ENCODE data around the gene BZW2. TPM values are rescaled to one million over a fixed set of nuclear protein-coding genes. Genes with fewer than 3 reads are reported as not detected.
A peak's percentile ranks its signal among the peaks of the same experiment; 100 is the strongest.

The BZW2 gene
- total RNA-seq, 1 donor from 2014 or later = 28.0 TPM

DNA sequence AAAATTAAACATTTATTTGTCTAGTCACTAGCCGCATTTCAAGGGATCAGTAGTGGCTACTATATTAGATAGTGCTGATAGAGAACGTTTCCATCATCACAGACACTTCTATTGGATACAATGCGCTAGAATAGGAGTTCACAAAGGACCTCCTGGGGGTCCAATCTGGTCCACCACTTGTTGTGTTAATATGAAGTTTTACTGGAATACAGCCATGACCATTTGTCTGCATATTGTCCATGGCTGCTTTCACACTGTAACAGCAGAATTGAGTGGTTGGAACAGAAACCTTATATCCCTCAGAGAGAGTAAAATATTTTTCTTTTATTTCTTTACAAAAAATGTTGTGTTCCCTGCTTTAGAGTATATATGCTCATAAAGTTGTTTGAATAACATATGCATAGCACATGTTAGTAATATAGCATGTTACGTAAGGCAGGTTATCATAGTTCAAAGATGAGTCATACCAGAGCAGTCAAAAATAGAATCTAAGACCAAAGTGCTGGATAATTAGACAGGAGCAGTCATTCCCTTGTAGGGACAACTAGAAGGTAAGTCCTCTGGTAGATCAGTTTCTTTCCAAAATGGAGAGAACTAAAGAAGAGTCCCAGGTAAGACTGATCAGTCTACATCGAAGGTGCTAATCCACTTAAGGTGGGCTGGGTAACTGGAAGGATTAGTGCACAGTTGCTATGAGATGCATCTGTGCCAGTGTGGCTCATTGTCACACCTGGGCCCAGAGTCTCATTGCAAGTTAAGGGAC lies 14.9 kb downstream of the BZW2 start:
- H3K27me3 ChIP-seq = no peaks in the 10 kb centered on the region
- H3K4me3 ChIP-seq = no peak overlapping the region
- peak; percentile 50 for ATAC-seq
- no peaks in the 10 kb centered on the region for H3K36me3 ChIP-seq
- intact Hi-C loops (cut with DNase I) = no loop called here
- DNase-seq = no peak
- TF ChIP-seq, protein P1, sequence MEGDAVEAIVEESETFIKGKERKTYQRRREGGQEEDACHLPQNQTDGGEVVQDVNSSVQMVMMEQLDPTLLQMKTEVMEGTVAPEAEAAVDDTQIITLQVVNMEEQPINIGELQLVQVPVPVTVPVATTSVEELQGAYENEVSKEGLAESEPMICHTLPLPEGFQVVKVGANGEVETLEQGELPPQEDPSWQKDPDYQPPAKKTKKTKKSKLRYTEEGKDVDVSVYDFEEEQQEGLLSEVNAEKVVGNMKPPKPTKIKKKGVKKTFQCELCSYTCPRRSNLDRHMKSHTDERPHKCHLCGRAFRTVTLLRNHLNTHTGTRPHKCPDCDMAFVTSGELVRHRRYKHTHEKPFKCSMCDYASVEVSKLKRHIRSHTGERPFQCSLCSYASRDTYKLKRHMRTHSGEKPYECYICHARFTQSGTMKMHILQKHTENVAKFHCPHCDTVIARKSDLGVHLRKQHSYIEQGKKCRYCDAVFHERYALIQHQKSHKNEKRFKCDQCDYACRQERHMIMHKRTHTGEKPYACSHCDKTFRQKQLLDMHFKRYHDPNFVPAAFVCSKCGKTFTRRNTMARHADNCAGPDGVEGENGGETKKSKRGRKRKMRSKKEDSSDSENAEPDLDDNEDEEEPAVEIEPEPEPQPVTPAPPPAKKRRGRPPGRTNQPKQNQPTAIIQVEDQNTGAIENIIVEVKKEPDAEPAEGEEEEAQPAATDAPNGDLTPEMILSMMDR (IDR thresholded peaks at IDR 0.05) = no peak
- H3K27ac ChIP-seq = no peak overlapping the region
- peaks cover 8% of the 10 kb centered on the region for H3K4me1 ChIP-seq
- no peaks in the 10 kb centered on the region for H3K9me3 ChIP-seq

DNA sequence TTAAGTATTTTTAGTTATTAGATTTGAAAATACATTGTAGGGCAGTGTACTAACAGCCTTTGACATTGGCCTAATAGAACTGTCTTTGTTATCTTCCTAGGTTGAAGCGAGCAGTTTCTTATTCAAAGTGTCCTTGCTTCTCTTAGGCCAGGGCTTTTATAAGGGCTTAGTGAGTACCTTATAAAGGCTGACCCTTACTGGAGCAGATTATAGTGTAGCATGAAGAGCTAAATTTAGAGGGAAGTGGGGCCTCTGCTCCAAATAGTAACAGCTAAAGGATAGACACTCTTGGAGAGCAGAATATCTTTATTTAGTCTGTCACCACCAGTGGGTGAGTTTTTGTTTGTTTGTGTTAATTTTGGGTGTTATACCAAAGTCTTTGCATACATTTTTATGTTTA lies 15.9 kb downstream of the BZW2 start:
- peaks cover 8% of the 10 kb centered on the region for H3K4me1 ChIP-seq
- H3K4me3 ChIP-seq = no peak overlapping the region
- DNase-seq = no peak
- intact Hi-C loops (cut with DNase I) = no loop called here
- H3K9me3 ChIP-seq = no peaks in the 10 kb centered on the region
- no peaks in the 10 kb centered on the region for H3K36me3 ChIP-seq
- no peak overlapping the region for H3K27ac ChIP-seq
- H3K27me3 ChIP-seq = no peaks in the 10 kb centered on the region
- ATAC-seq = no peak
- TF ChIP-seq, protein P1 (IDR thresholded peaks at IDR 0.05) = no peak

DNA sequence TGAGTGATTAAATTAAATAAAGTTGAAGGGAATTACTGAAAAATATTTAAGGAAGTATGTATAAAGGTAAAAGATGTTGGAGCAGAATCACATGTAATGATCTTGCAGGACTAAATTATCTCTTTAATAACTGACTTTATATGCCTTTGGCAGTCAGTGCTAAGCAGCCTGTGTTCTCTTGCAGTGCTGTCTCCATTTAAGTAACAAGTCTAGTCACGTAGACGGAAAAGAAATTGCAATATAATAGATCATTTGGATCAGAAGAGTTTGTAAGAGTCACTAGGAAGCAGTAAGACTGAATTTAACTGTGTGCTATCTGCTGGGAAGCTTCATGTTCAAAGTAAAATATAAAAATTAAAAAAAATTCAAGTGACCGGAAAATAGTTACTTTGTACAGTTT lies 21.4 kb downstream of the BZW2 start:
- no peaks in the 10 kb centered on the region for H3K27me3 ChIP-seq

DNA sequence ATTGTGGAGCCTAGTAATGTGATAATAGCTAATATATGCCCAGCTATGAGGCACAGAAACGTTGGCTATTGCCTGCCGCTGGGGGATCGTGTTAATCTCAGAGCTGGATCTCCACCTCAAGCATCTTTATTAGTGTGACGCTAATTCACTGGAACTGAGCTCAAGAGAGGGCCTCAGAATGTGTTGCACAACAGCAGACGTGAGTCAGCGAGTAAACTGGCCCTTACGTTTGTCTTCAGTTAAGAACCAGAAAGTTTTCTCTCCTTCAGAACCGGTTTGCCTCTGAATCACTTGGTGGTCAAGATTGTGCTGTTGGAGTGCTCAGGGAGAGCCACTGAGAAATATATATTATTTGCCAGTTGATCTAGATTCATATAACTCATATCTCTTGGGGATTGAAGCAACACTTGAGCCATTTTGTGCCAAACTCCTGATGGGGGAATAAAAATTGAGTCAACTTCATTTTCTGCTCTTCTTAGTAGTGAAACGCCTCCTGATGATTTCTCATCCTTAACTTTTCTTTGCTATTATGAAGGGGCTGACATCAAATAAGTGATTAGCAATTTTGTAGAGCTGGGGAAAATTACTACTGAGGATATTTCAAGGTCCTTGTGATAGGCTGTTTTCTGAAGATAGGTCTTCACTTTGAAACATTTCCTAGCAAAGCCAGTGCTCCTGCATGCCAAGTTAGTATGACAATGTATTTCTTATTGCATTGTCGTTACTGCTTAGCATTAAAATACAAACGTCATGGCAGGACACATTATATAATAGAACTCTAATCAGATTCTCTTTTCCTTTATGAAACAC lies 22.3 kb downstream of the BZW2 start:
- Histone ChIP-seq H3K4me3 (no peak overlapping the region), H3K9me3 (no peaks in the 10 kb centered on the region), H3K27me3 (no peaks in the 10 kb centered on the region), H3K27ac (peak overlapping the region; percentile 51), H3K36me3 (no peaks in the 10 kb centered on the region), H3K4me1 (peaks cover 13% of the 10 kb centered on the region)
- TF ChIP-seq, protein P1 (IDR thresholded peaks at IDR 0.05) = no peak
- intact Hi-C loops (cut with DNase I) = no loop called here
- DNase-seq (peak; percentile 73), ATAC-seq (peak; percentile 96)

More for the DNA sequence above, 21.4 kb downstream of the BZW2 start:
- Histone ChIP-seq H3K4me1 (peaks cover 13% of the 10 kb centered on the region), H3K36me3 (no peaks in the 10 kb centered on the region), H3K9me3 (no peaks in the 10 kb centered on the region), H3K27ac (peak overlapping the region; percentile 51), H3K4me3 (no peak overlapping the region)
- TF ChIP-seq, protein P1 (IDR thresholded peaks at IDR 0.05) = no peak
- DNase-seq = no peak
- intact Hi-C loops (cut with DNase I) = no loop called here
- ATAC-seq = no peak

DNA sequence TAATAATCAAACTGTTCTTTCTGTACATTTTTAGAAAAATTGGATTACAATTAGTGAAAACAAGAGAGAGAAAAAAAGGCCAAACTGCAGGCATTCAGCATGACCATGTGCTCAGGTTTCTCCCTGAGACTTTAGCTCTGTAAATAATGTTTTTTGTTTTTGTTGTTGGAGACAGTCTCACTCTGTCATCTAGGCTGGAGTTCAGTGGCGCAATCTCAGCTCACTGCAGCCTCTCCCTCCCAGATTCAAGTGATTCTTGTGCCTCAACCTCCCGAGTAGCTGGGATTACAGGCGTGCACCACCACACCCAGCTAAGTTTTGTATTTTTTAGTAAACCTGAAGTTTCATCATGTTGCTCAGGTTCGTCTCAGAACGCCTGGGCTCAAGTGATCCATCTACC lies 23.0 kb downstream of the BZW2 start:
- TF ChIP-seq, protein P1 (IDR thresholded peaks at IDR 0.05) = no peak
- no peaks in the 10 kb centered on the region for H3K27me3 ChIP-seq
- no peak overlapping the region for H3K4me3 ChIP-seq
- peaks cover 13% of the 10 kb centered on the region for H3K4me1 ChIP-seq
- no peak for DNase-seq
- ATAC-seq = no peak
- intact Hi-C loops (cut with DNase I) = no loop called here
- H3K27ac ChIP-seq = peak overlapping the region; percentile 7
- no peaks in the 10 kb centered on the region for H3K36me3 ChIP-seq
- no peaks in the 10 kb centered on the region for H3K9me3 ChIP-seq
